HG02884 (cell line): ENCODE measurements around the gene HPSE2.
A peak's percentile ranks its signal among the peaks of the same experiment; 100 is the strongest.
"Not testable (repeated sequence)": the region's sequence is repeated elsewhere in the genome, so short reads cannot be mapped to it uniquely, and the experiment has no call there.

Experiments
- ATAC-seq: cut with Tn5 transposase; IDR thresholded peaks from one replicate; pipeline ENCODE4 v1.9.1; 2021; ENCODE audit warnings: mild to moderate bottlenecking, moderate library complexity; ENCODE audit not compliant: unreplicated experiment

The HPSE2 gene

DNA sequence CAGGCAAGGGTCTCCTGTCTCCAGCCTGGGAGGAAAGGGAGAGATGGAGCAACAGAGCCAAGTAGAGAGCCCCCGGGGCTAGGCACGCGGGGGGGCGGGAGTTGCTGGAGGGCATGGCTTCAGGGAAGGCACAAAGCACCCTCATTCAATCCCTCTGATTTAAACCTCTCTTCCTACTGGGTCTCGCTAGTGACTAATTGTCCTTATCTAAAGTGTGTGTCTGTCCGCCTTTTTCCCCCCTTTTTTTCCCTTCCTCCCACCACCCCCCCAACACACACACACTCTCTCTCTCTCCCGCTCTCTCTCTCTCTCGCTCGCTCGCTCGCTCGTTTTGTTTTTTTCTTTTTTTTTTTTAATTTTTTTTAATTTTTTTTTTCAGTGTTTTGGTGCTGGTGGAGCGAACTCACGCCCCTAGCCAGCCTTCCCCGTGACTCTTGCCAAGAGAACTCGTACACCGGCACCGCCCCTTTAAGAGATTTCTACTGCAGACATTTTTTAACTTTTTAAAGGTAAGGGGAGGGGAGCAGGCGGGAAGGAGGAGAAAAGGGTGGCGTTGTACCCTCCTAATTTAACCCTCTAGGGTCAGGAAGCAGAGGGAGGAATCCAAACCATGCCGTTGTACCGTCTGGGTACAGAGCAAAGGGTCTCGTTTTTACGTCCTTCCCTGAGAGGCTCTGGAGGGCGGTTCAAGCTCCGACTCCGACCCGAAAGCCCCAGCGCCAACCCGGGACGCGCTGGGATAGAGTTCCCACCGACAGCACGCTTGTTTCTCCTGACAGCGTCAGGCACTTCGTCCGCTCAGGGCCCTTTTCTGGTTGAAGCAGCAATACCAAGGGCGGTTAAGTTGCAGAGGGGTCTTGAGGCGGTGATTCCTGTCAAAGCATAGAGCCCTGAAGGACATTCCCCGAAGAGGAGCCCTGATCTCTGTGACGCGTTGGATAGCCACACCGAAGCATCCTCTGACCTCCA is at the start of gene HPSE2:
Gene HPSE2, minus strand, starts transcription at position 195 of the 969 bp plus-strand sequence.
- ATAC-seq = no peak

DNA sequence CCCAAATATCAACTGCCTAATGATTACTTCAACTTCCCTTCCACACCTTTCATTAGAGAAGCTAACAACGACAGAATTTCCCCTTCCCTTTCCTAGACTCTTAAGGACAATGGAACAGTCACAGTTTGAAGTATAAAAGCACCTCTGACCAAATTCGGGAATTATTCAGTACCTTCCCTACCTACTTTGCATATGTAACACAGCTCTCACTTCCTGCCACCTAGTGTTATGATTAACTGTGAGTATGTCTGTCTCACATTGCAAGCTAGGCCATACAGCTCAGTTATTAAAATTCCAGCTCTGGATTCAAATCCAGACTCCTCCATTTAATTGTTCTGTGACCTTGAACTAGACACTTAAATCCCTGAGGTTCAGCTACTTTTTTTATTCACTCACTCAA is 44.8 kb upstream of the HPSE2 start:
- ATAC-seq = peak; percentile 86

DNA sequence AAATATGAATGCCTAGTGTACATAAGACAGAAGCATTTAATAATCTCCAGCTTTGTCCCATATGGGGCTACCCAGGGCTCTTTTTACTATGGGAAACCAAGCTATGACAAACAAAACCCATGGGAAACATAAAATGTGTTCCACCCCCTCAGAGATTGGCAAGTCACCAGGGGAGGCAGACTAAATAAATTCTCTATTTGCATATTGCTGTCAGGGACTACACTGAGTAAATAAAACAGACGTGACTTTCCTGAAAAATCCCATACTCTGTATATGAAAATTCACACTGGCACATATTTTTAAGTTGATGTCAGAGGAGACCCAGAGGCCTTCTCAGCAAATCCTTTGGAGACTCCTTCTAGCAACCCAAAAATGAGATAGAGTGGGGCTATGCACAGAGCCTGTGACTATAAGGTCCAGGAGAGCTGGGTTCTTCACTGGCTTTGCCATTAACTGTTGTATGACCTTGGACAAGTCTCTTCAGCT is 44.0 kb upstream of the HPSE2 start:
- no peak for ATAC-seq

DNA sequence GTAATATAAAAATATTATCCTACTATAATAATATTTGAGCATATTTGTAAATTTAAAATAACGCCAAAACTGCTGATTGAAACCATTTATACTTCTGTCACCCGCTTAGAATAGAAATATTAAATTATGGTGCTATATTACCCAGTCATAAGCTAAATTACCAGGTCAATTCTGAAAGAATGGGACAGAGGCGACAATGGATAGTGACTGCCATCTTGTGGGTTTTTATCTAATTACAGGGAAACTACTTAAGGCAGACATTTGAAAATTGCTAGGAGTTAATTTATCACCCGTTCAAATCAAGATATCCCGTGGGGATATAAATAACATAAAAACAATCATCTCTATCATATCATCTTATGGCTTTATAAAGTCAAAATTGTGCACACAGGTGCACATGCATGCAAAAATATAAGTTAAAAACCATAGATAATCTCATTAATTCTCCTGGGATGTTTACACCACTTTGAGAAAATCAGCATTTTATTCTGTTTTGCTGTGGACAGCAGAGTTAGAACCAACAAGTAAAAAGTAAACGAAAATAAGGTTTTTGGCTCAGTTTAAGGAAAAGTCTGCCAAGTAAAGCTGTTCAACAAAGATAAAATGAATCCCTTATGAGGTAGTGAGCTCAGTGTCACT is 41.3 kb upstream of the HPSE2 start:
- no peak for ATAC-seq

DNA sequence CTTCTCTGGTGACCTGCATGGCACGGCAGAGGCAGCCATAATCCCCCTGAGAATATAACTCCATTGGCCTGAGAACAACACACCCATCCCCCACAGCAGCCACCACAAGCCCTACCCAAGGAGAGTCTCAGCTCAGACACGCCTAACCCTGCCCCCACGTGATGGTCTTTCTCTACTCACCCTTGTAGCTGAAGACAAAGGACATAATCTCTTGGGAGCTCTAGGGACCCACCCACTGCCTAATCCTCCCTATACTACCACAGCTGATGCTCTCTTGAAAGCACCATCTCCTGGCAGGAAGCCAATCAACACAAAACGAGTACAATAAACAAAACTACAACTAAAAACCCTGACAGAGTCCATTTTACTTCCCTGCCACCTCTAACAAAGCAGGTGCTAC is 30.7 kb upstream of the HPSE2 start:
- ATAC-seq = no peak

DNA sequence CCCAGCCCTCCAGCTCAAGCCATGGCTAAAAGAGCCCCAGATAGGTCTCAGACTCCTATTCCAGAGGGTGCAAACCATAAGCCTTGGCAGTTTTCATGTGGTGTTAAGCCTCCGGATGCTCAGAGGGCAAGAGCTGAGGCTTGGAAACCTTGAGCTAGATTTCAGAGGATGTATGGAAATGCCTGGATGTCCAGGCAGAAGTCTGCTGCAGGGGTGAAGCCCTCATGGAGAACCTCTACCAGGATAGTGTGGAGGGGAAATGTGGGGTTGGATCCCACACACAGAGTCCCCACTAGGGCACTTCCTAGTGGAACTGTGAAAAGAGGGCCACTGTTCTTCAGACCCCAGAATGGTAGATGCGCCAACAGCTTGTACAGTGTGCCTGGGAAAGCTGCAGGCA is 13.2 kb upstream of the HPSE2 start:
- no peak for ATAC-seq

DNA sequence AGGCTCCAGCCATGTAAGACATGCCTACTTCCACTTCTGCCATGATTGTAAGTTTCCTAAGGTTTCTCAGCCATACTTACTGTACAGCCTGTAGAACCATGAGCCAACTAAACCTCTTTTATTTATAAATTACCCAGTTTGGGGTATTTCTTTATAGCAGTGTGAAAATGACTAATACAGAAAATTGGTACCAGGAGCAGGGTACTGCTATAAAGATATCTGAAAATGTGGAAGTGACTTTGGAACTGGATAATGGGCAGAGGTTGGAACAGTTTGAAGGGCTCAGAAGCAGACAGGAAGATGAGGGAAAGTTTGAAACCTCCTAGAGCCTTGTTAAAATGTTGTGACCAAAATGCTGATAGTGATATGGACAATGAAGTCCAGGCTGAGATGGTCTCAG is 12.2 kb upstream of the HPSE2 start:
- not testable (repeated sequence) for ATAC-seq

DNA sequence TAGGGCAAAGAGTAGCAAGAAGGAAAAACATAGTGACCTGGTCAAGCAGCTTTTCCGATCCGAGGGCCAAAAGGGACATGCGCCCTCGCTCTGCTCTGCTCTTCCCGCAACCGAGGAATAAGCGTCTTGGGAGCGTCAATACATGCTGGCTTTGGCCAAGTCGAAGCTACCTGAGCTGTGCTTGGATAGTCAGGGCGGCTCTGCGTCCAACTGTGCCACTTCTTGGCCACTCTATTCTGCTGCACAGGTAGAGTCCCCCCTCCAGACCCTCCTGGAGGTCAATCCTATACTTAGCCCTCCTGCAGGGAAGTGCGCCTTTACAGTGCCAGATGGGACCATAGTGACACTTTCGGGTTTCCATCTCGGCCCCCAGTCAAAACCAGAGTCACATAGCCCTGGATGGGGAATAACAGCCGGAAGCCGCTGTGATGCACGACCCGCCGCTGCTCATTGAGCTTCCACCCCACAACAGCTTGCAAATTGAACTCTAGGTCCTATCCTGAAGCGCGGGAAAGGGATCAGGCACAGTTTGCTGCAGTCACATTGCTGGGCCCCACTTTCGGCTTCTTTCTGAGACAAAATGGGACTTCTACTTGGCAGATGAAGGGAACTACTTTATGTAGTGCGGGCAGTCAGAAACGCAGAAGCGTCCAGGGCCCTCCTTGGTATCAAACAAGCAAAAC is 1.1 kb upstream of the HPSE2 start:
- no peak for ATAC-seq

DNA sequence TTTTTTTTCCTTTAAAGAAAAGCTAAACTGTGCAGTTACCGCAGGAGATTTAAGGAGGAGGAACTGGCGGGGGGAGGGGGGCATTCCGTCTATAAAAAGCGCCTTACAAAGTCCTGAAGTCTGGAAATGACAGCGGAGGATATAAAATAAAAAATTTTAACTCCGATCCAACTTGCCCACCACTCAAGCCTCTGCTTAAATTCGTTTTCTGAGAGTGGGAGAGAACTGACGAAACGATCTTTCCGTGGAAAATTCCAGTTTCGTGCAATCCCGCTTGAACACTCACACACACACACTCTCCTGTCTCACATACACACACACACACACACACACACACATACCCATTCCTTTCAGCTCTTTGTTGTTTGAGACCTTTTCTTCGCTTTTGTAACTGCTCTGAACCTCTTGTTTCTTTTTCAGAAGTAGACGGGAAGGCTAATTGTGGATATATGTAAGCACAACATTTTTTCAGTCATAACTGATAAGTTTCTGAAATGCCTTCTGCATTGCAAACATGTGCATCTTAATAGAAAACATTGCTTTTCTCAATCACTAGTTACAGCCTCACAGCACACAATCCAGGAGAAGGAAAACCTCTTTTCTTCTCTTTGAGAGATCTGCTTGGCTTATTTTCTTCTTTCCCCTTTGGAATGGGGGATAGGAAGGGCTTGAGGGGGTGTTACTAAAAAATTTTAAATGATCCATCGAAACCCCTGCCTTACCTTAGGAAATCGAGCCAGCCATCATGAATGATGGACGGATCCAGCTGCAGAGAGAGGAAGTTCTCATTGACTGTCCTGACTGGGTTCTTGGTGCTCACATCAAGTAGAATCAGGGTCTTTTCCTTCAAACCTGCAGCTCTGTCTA is 628 bp downstream of the HPSE2 start:
- no peak for ATAC-seq

DNA sequence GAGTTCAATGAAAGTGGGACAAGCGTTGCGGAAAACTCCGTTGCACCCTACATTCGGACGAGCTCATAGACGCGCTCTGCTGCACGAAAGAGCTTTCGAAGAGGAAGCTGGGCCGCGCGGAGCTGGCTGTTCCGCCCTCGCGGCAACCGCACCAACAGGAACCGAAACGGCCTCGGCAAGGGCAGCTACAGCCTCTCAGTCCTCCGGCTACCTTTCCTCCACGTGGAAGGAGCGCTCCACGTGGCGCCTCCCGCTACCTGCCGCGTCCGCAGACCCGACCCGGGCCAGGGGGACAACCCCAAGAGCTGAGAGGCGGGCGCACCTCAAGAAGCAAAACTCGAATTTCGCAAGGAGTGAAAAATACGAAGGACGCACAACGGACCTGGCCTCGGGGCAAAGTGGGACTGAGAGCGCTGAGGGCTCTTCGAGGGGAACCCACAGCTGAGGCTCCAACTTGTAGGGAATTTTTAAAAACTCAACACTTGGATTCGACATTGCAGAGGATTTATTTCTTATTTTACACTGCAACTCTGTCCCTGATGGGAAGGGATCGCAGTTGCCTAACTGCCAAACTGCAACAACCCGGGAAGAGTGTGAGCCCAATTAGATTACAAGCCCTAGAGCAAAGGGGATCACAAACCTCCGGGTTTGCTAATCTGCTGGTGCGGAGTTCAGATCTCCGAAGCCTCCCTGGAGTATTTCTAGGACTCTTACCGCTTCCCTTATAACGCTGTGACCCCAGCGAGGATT is 1.4 kb downstream of the HPSE2 start:
- peak; percentile 93 for ATAC-seq

DNA sequence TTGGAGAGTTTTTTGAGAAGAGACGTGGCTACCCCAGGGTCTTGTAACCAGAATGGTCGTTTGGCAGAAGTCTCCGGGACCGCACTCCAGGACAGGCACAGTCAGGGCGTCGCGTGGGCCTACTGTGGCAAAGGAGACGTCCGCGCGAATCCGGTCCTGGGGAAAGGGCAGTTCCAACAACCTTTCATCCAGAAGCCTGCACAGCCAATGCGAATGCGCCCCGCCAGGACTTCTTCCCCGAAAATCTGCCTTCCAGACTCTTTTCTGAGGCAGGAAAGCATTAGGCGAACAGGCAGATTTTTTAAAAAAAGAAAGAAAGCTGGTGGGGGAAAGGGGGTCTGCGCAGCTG is 2.0 kb downstream of the HPSE2 start:
- ATAC-seq = peak; percentile 2

DNA sequence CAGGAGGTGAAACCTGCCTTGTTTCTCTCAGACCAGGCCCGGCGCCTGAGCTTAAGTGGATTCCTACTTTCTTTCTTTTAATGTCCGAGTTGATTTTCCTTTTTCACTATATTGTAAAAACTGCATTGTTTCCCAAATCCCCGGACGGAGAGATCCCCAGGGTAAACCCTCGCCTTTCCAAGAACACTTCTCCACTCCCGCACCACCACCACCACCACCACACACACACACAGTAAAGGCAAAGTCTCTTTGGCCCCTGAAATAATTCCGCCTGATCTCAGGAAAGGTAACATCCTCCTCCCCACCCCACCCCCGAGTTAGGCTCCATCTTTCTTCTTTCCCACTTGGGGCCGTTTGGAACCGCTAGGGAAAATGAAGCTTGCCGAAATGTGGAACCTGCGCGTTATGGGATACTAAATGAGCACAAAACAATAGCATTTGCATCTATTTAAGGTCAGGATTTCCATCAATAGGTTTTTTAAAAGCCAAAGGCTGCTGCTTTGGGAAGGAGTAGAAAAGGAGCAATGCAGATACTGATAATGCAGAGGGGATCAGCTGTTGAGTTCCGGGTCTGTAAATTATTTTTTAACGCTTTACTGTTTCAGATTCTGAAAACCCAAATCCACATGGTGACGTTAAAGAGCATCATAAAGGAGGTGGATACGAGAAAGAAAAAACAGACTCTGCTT is 2.5 kb downstream of the HPSE2 start:
- ATAC-seq = no peak

DNA sequence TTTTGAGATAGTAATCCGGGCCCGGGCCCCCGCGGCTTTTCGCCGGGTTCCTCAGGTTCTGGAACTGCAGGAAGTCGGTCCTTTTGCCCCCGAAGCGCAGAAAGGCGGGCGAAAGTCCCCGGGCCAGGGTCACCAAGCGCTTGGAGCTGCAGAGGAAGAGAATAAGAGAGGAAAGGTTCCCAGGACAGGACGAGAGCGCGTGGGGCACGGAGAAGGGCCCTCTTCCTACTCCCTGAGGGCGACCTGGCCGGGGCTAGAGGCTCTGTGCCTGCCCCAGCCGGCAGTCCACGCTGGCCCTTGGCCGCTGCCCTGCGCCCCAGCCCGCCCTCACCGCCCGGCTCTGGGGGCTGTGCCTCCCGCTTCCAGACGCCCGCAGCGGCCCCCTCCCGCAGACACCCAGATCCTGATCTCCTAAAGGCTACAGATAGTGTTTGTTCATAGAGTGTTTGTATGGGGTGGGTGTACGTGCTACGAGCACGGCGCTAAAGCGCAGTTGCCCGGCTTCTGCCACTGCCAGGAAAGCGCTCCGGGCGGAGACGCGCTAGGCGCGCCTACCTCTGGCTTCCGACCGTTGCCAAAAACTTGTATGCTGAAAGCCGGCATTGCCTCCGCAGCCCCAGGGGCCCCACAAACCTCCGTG is 3.2 kb downstream of the HPSE2 start:
- ATAC-seq = no peak

DNA sequence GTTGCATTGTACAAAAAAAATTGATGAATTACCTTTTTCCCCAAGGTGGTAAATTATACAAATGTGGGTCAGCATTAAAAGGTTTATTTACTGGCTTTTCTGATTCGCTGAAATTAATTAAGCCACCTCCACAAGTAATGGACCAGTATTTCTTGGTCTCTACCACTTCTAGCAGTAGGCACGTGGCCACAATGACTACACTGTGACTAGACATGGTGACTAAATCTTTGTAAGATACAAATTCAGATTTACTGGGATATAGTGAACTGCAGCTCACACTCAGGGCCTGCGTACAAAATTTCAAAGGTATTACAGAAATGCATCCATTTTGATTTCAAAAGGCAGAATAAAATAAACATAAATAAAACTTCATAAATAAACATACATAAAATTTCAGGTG is 10.9 kb downstream of the HPSE2 start:
- no peak for ATAC-seq

DNA sequence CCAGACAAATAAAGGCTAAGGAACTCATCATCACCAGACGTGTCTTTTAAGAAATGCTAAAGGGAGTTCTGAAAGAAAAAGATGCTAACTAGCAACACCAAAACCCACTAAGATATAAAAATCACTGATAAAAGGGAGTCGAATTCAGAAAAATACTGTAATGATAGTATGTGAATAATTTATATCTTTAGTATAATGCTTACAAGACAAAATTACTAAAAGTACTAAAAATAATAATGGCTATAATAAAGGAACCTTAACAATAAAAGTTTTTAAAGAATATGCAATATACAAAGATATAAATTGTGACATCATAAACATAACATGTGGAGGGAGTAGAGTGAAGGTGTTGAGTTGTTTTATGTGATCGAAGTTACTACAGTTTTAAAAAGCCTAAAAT is 28.3 kb downstream of the HPSE2 start:
- no peak for ATAC-seq

DNA sequence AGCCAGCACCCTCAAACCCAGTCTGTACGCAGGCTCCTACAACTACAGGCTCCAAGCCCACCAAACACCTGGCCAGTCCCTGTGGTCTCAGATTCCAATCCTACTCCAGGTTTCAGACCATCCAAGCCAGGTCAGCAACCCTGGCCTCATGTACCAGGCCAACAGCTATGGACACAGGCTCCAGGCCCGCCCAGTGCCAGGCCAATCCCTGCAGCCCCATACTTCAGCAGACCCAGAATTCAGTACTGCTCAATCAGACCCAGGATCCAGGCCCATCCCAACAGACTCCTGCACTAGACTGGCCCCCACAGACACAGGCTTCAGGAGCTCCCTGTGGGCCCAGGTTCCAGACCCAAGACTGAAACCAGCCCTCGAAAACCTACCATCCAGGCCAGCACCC is 32.3 kb downstream of the HPSE2 start:
- no peak for ATAC-seq

DNA sequence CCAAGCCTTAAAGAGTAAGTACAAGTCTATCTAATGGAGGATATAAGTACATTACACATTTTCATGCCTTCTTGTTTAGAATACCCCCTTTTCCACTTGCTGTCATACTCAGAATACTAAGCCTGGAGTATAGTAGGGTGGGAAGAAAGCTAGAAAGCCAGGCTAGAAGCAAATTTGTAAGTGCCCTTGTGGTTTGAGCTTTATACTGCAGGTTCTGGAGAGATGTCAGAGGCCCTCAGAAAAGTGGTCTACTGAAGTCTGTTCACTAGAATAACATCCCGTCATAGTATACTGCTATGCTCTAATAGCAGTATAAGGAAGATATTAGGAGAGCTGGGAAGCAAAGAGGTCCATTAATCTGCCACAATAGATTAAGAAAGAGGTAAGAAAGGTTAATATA is 62.7 kb downstream of the HPSE2 start:
- no peak for ATAC-seq

DNA sequence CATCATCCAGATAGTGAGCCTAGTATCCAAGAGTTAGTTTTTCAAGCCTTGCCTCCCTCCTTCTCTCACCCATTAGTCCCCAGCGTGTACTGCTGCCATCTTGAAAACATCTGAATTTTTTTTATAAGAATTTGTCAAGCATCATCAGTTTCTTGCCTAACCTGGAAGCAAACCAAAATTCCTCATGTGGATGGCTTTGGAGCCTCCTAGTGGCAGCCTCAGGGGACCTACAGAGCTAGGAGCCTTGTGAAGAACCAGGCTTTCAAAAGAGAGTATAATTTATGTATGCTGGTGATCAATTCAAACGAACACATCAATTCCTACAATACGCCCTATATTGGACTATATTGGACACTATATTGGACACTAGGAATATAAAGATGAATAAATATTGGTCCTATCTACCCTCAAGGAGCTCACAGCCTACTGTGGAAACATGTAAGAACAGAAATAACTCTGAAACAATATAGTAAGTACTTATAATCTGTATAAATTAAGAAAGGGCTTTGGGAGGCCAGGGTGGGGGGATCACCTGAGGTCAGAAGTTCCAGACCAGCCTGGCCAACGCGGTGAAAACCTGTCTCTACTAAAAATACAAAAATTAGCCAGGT is 63.4 kb downstream of the HPSE2 start:
- no peak for ATAC-seq
